GM21529 (cell line): Measurements from ENCODE around the gene EEFSEC.

Experiments
- ATAC-seq: cut with Tn5 transposase; IDR thresholded peaks from one replicate; pipeline ENCODE4 v1.9.1; 2021; ENCODE audit not compliant: unreplicated experiment

The EEFSEC gene

DNA sequence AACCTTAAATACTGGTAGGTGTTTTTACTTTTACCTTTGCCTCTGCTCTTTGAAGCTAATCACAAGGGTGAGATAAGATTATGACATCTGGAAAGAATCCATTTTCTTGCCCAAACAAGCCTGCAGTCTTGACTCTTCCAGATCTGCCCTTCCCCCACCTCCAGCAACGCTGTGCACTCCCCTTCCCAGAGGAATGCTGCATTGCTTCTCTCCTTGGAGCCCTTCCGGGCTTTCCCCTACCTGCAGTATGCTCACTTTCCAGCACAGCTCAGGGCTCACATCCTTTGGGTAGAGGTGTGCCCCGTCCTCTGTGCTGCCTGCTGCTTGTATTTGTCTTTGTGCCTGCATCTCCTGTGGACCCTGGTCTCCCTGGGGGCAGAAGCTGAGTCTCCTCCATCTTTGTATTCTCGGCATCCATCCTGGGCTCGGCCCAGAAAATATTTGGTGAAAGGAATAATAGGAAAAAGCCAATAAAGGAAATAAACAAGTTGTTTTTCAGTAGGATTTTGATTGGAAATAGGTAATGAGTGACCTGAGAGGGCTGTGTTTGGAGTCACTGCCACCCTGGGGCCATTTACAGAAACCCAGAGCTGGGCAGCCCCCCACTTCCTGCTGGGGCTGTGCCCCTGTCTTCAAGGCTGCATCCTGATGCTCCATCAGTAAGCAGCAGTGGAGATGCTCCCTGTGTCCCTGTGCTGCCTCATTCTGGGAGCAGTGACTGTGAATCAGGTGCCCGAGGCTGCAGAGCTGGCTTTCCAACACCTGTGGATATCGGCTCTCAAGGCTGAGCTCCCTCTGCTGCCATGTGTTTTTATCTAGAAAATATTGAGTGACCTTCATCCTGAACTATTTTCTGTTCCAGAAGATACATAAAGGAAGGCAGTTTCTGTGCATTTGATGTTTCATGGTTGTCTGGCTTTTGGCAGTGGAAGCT lies 117.5 kb downstream of the EEFSEC start:
- no peak for ATAC-seq

DNA sequence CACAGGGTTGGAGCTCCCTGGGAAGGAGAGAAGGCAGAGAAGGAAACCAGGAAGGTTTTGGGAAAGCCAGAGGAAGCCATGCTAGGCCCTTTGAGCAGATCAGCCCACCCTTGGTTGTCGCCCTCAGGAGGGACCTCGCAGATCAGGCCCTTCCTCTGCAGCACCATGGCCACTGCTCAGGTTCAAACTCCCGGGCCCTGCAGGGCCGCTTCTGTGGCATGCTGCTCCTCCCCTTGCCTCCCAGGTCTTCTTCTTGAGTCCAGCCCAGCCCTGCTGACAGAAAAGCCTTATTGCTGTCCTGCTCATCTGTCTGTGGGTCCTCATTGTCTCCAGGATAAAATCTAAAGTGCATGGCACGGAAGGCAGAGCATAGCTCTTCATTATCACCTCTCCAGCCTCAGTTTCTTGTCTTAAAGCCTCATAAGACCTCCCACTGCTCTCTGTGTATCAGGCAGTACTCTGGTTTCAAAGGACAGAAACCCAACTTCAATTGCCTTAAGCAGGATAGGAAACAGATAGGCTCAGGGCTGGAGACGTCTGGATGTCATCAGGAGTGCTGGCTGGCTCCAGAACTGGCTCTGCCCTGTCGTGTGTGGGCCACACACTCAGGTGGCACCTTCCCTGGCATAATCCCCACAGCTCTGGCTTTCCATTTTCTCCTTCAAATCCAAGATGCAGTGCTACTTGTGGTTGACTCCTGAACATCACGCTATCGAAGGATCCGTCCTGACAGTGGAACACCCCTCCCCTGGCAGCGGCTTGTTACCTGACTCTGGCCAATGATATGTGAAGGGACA lies 118.5 kb downstream of the EEFSEC start:
- ATAC-seq = no peak

DNA sequence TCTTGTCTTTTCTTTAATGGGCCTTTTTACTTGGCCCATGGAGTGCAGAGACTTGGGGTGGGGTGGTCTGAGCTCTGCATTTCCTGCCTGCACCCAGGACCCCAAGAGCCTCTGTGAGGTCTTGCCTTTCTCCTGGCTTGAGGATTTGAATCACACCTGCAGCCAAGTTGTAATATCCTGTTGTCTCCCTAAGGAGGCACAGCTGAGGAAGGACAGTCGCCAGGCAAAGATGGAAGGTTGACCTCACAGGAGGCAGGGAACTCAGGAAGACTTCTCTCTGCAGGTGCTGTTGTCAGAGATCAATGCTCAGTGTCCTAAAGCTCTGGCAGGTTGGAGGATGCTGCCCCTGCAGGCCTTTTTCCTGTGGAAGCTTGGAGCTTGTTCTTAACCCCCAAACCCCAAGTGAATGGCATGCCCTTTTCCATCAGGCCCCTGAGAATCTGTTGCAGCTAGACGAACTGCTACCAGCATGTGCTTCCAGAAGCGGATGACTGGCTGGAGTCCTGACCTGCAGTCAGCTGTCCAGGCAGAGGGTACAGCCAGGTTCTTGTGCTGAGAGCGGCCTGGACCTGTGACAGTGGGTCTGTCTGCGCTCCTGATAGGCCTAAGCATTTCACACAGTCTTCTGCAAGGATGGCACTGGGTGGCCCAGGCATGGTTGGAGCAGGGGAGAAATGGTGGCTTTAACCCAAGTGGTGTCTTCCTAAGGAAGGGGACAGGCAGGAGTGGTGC lies 120.0 kb downstream of the EEFSEC start:
- no peak for ATAC-seq

DNA sequence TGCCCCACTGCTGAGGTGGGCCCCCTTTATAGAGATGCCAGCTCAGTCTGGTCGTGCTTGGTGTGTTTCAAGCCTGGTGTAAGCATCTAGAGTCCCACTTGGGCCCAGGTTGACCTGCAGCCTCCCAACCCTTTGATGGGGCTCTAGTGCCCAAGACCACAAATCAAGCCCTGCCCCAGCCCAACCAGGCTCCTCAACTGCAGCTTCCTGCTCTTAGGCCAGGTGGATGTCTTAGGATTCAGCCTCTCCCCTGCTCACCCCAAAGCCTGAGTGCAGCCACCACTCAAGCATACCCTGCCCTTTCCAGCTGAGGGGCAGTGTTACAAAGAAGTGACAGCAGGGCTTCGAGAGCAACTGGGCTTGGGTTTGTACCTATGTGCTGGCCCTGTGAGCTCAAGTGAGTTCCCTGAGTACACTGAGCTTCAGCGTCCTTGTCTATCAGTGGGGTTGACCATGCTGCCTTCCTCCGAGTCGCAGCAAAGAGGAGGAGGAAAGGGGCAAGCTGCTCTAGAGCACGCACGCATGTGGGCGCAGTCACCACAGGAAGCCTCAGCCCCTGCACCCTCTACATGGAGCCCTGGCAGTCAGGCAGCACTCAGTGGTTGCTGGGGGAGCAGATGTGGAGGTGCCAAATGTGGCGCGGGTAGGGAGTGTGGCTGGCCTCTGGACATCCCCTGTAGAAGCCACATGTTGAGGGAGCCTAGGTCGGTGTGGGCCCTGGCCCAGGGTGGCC lies 120.7 kb downstream of the EEFSEC start:
- ATAC-seq = no peak

DNA sequence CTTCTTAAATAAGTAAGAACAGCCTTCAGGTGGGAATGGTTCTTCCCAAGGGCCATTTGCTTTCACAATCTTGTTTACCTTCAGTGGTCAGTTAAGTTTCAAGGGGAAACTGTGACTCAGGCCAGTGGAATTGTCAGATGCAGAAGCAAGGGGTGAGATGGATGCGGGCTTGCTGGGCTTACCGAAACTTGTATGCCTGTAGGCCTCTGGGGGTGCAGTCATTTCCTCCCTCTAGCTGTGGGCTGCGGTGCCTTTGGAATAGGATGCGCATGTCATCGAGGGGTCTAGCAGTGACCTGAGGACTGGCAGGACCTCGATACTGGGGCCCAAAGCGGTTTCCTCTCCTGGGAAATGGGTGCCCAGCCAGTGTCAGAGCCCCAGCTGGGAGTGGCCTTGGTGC lies 121.6 kb downstream of the EEFSEC start:
- ATAC-seq = no peak

DNA sequence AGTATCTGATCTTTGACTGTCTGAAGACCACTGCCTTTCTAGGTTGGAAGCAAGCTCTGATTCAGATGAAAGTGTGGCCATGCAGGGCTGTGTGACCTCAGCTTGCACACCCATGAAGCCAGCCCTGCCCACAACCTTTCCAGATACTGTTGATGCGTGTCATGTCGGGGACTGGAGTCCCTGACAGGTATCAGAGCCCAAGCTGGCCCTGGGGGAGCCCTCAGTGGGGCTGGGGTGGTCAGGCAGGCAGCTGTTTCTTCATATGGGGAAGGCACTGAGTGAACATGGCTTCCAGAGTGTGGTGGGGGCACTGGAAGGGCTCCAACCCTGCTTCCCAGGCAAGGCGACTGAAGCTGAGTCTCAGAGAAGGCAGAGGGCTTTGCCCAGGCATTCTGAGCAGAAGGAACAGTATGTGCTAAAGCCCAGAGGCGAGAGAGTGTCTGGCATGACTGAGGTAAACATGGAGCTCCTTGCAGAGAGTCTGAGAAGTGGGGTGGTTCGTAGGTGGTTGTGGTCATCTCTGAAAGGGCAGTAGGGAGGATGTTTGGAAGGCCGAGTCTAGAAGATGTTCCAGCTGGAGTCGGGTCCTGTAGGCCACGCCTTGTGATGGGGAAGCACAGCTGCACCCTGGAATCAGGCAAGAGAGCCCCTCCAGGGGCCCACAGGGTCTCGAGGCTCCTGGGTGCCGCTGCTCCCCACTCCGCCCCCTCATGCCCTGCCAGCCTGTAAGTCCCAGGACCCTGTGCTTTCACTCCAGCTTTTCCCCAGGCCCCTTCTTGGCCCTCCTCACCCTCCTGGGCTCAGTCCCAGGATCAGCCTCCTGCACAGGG lies 122.2 kb downstream of the EEFSEC start:
- ATAC-seq = no peak

DNA sequence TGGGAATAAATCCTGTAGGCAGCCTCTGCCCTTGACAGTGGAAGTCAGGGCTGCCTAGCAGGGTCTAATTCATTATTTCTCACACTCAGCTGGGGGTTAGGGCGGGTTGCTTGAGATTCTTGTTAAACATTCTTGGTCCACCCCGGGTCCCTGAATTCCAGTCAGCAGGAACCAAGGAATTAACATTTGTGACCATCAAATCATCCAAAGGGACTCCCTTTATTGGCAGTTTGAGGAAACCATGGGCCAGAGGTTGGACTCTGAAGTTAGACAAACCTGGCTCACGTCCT lies 122.8 kb downstream of the EEFSEC start:
- no peak for ATAC-seq

DNA sequence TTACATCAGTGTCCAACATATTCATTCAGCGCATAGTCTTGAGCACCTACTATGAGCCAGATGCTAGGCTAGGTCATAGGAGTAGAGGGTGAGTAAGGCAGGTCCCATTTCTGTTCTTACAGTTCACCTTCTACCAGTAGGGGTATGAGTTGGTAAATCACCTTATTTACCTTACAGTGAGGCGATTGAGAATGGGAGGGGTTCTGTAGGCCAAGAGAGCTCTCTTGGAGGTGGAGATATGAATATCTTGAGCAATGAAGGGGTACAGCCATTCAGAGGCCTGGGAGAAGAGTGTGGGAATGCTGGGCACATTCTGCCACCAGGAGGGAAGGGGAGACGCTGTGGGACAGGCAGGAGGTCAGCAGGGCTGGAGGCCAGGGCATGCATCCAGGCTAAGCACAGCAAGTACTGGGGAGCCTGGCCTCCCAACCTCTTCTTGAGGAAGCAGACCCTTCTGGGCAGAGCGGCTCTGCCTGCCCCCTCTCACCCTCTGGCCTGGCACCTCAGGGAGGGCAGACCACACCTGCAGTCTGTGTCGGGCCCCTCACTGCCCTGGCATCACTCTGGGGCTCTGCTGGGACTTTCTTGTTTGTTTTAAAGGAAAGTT lies 123.4 kb downstream of the EEFSEC start:
- no peak for ATAC-seq

DNA sequence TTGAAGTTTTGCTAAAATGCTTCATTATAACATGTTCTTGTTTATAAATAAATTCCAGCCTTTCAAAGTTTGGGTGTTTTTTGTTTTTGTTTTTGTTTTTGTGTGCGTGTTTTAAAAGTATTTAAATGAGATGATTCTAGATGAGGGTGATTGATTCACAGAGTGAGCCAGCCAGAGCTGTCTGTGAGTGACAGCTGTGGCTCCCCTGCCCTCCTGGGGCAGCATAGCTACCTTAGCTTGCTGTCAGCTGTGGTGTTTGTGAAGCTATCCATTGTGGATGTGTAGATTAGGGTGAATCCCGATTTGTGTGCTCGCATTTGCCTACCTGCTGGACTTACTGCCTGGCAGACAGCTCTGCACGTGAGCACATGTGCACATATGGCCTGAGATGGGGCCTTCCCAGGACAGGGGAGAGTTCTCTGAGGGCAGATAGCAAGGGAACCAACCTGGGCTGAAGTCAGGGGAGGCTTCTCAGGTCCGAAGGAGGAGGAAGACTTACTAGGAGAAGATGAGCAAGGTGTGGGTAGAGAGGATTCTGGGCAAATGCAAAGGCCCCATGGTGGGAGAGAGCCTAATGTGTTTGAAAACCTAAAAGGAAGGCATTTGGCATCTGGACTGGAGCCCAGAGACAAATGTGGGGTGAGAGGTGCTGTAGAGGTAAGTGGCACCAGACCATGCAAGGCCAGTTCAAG lies 124.2 kb downstream of the EEFSEC start:
- no peak for ATAC-seq

DNA sequence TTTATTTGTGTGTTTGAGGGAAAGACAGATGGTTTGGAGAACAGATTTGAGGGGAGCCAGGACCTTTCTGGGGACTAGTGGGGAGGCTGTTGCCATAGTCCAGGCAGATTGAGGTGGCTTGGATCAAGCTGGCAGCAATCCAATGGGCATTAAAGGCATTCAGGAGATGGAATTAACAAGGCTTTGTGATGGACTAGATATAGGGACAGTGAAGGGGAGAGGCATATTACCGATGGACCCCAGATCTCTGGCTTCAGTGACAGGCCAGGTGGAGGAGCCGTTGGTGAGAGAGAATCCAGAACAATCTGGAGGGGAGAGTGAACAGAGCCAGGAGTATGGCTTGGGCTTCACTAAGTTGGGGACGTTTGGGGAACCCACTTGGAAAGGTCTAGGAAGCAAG lies 124.8 kb downstream of the EEFSEC start:
- ATAC-seq = no peak

DNA sequence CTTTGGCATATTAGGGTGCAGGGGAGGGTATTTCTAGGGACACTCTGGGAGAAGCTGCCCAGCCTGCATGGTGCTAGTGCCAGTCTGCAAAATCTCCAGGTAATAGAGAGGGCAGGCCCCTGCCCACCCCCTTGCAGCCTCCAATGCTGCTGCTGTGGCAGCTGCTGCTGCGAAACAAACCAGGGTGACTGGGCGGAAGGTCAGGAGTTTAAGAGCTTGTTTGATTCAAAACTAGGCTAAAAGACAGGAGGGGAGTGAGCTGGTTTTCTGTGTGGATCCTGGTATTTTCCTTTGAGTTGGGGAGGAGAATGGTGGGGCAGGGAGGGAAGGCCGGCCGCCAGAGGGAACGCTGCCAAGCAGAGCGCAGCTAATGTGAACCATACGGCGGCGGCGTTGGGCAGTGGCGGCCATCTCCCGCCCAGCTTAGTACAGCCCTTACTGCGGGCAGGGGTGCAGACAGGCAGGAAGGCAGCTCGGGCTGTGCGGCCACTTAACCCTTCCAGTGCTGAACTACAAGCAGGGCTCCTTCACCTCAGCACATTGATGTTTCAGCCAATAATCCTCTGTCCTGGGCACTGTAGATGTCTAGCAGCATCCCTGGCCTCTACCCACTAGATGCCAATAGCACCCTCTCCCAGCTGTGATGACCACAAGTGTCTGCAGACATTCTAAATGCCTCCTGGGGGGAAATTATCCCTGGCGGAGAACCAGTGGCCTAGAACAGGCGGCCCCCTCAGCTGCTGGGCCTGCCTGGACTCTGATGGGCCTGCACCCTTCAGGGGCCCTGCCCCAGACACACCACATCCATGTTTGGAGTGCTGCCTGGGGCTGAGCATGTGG lies 125.7 kb downstream of the EEFSEC start:
- no peak for ATAC-seq

DNA sequence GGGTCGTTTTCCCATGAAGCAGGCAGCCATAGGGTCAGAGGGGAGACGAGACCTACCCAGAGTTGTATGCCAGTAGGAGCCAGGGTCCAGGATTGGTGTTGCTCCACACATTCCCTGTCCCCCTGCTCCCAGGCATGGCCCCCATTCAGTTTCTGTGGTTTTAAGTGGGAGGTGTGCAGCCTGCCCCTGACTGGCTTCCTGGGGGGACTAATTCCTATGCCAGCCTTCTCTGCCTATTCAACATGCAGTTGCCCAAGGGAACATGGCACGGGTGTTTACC lies 126.3 kb downstream of the EEFSEC start:
- ATAC-seq = no peak

DNA sequence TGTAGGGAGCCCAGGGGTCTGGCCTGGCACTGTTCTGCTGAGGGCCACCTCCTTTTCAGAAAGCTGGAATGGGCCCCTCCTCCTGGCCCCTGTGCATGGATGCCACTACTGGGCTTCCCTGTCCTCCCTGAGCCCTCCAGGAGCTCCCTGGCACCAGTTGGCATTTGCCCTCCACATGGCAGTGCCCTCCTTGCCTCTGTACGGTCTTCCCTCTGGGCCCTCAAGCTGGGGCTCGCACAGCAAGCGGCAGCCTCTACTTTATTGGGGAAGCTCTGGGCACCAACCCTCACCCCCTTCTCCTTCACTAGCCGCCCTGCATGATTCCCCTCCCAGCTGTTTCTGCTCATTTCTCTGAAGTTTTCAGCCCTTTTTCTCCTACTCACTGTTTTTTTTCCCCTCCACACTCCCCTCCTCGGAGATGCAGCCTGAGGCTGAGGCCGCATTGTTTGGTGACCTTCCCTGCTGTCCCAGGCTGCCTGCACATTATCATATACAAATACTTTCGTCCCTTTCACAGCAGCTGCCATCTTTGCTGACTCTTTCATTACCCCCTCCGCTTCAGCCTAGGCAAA lies 127.3 kb downstream of the EEFSEC start:
- no peak for ATAC-seq

DNA sequence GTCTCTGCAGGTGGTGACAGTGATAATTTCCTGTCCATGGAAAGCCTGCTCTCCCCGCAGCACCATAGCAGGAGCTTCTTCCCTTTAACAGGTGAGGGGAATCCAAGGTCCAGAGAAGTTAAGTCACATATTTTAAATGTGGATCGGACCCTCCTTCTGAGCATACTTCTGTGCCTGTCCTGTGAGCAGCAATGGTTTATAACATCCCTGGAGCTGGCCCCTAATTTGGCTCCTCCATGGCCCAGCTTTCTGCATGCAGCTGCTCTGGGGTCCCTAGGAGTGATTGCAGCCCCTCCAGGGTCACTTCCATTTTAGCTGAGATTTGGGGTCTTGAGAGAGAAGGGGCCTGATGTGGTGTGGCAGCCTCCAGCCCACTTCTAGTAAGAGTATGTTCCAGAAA lies 127.8 kb downstream of the EEFSEC start:
- ATAC-seq = no peak

DNA sequence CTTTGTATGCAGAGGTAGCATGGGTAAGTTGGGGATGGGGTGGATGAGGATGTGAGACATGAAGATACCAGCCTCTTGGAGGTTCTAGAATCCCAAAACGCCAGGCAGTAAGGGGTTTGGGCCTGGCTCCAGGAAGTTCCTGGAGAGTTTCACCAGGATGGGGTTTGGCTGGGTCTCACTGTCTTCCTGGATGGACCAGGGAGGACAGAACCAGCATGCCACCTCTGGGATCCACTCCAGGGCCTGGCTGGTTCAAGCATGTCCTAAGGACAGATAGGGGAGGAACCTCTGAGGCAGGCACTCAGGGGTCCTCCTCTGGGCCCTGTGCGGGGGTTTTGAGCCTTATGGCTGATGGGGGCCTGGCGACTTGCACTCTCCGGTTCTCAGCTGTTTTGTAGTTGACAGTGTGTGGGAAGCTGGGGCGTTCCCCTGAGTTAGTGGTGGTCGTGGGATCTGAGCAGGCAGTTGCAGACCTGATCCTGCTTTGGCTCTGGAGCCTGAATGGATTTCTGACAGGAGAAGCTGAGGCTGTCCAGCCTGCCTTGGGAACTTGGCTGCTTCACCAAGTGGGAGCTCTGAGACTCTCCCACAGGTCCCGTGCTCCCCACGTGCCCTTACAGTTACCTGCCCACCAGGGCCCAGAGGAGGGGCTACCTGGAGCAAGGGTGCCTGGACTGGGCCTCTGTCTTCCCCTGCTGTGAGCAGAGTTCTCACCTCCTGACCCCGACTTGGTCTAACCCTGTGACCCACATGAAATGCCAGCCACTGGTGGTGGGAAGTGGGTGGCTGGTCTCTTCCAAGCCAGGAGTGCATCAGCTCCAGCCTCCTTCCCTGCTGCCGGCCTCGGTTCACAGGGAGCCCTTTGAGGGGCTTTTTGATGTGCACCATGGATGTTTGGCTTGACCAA lies 128.4 kb downstream of the EEFSEC start:
- ATAC-seq = no peak

DNA sequence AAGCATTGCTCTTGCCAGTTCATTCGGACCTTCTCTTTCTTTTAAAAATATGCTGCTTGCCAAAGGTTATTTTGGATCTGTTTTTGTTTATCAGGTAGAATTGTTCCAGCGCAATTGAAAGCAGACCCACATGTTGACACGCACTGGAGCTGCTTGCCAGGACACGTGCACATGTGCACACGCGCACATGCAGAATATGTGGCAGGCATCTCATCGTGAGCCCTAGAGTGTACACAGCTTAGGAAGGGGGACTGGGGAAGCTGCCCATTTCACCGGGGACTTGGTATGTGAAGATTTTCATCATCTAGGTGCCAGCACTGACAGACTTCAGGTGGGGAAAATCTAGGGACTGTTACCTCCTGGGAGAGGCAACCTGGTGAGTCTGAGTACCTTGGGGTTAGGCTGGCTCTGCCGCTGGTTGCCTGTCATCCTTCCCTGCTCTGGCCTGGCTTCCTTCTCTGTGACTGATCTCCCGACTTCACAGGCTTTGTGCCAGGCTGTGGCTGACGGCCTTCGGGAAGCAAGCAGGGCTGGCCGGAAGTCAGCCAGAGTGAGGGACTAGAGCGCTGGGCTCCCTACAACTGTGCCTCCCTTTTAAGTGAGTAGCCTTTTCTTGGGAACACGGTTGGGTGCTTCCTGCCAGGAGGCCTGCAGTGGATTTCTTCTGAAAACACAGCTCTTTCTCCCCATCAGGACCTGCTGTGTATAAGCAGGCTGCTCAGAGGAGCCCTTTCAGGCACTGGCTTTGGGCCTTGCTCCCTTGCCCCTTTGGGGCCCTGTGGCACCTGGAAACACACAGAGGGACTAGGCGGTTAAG lies 129.3 kb downstream of the EEFSEC start:
- ATAC-seq = no peak
